ENCODE data around the gene MYG1. TPM values are rescaled to one million over a fixed set of nuclear protein-coding genes. Genes with fewer than 3 reads are reported as not detected.

MYG1 gene
- total and polyA plus RNA-seq, 2 of the 13 experiments (the other 11 are each of a cell fraction or from before 2014, with no cell fraction given) = 38.6 to 58.0 TPM

DNA sequence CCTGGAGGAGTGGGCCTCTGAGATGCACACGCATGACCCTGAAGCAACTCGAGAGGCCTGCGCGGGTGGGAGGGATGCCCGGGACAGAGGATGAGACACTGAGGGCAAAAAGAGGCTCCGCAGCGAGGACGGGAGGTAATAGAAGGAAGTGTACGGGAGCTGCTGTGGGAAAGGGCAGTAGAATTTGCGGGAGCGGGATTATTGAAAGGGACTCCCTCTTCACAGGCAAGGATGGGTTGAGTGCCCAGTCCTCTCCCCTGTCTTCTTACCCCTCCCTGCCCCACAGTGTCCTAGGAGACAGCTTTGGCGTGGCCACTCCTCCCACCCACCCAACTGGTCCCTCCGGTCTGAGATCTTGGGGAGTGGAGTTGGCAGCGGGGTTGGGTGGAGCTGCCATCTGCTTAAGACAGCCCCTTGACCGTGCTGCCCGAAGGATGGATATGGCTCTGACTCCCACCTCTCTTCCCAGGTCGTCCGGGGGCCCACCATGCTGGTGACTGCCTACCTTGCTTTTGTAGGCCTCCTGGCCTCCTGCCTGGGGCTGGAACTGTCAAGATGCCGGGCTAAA, 47.1 kb upstream of the MYG1 start (continued):
- no peak for TF ChIP-seq ZNF761 (CRISPR knock-in tag; conservative IDR thresholded peaks at IDR 0.05)
- TF ChIP-seq, protein P1, sequence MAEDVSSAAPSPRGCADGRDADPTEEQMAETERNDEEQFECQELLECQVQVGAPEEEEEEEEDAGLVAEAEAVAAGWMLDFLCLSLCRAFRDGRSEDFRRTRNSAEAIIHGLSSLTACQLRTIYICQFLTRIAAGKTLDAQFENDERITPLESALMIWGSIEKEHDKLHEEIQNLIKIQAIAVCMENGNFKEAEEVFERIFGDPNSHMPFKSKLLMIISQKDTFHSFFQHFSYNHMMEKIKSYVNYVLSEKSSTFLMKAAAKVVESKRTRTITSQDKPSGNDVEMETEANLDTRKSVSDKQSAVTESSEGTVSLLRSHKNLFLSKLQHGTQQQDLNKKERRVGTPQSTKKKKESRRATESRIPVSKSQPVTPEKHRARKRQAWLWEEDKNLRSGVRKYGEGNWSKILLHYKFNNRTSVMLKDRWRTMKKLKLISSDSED (CRISPR knock-in tag; IDR thresholded peaks at IDR 0.05) = no peak
- TF ChIP-seq, protein P2, sequence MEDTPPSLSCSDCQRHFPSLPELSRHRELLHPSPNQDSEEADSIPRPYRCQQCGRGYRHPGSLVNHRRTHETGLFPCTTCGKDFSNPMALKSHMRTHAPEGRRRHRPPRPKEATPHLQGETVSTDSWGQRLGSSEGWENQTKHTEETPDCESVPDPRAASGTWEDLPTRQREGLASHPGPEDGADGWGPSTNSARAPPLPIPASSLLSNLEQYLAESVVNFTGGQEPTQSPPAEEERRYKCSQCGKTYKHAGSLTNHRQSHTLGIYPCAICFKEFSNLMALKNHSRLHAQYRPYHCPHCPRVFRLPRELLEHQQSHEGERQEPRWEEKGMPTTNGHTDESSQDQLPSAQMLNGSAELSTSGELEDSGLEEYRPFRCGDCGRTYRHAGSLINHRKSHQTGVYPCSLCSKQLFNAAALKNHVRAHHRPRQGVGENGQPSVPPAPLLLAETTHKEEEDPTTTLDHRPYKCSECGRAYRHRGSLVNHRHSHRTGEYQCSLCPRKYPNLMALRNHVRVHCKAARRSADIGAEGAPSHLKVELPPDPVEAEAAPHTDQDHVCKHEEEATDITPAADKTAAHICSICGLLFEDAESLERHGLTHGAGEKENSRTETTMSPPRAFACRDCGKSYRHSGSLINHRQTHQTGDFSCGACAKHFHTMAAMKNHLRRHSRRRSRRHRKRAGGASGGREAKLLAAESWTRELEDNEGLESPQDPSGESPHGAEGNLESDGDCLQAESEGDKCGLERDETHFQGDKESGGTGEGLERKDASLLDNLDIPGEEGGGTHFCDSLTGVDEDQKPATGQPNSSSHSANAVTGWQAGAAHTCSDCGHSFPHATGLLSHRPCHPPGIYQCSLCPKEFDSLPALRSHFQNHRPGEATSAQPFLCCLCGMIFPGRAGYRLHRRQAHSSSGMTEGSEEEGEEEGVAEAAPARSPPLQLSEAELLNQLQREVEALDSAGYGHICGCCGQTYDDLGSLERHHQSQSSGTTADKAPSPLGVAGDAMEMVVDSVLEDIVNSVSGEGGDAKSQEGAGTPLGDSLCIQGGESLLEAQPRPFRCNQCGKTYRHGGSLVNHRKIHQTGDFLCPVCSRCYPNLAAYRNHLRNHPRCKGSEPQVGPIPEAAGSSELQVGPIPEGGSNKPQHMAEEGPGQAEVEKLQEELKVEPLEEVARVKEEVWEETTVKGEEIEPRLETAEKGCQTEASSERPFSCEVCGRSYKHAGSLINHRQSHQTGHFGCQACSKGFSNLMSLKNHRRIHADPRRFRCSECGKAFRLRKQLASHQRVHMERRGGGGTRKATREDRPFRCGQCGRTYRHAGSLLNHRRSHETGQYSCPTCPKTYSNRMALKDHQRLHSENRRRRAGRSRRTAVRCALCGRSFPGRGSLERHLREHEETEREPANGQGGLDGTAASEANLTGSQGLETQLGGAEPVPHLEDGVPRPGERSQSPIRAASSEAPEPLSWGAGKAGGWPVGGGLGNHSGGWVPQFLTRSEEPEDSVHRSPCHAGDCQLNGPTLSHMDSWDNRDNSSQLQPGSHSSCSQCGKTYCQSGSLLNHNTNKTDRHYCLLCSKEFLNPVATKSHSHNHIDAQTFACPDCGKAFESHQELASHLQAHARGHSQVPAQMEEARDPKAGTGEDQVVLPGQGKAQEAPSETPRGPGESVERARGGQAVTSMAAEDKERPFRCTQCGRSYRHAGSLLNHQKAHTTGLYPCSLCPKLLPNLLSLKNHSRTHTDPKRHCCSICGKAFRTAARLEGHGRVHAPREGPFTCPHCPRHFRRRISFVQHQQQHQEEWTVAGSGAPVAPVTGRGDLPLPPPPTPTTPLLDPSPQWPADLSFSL (CRISPR knock-in tag; IDR thresholded peaks at IDR 0.05) = no peak
- TF ChIP-seq, protein P3, sequence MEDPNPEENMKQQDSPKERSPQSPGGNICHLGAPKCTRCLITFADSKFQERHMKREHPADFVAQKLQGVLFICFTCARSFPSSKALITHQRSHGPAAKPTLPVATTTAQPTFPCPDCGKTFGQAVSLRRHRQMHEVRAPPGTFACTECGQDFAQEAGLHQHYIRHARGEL (CRISPR knock-in tag; IDR thresholded peaks at IDR 0.05) = no peak
- no peak for TF ChIP-seq ZFYVE20 (CRISPR knock-in tag; IDR thresholded peaks at IDR 0.05; ENCODE audit: borderline replicate concordance, low read depth)
- no peak for TF ChIP-seq ZNF138 (CRISPR knock-in tag; IDR thresholded peaks at IDR 0.05; ENCODE audit: low read depth)
- peak; percentile 0 for TF ChIP-seq RBM39 (IDR thresholded peaks at IDR 0.05; ENCODE audit: low read depth, low read length, poor library complexity, severe bottlenecking)
- TF ChIP-seq SPEN (CRISPR knock-in tag; IDR thresholded peaks at IDR 0.05; ENCODE audit: low read depth) = no peak
- TF ChIP-seq NR2F6 (IDR thresholded peaks at IDR 0.05) = no peak
- TF ChIP-seq NR2F6 (CRISPR knock-in tag; IDR thresholded peaks at IDR 0.05) = no peak
- TF ChIP-seq ZNF17 (CRISPR knock-in tag; IDR thresholded peaks at IDR 0.05) = no peak
- no peak for TF ChIP-seq SAP130 (CRISPR knock-in tag; IDR thresholded peaks at IDR 0.05; ENCODE audit: low read depth)
- no peak for TF ChIP-seq MAFG (CRISPR knock-in tag; IDR thresholded peaks at IDR 0.05)
- TF ChIP-seq SMAD3 (CRISPR knock-in tag; IDR thresholded peaks at IDR 0.05) = peak; percentile 24; the same call in 1 of the 2 replicates
- no peak for TF ChIP-seq ZNF530 (CRISPR knock-in tag; IDR thresholded peaks at IDR 0.05; ENCODE audit: low read depth)
- 0 out of 2 replicates have a peak, but pooled peaks have one; percentile 3 for TF ChIP-seq KDM5A (IDR thresholded peaks at IDR 0.05; ENCODE audit: borderline replicate concordance, low read length)
- no peak for TF ChIP-seq XRCC5 (optimal IDR thresholded peaks at IDR 0.05; ENCODE audit: low read length)
- no peak for TF ChIP-seq ZNF782 (CRISPR knock-in tag; IDR thresholded peaks at IDR 0.05; ENCODE audit: borderline replicate concordance)
- TF ChIP-seq ZFP37 (CRISPR knock-in tag; IDR thresholded peaks at IDR 0.05; ENCODE audit: borderline replicate concordance) = no peak
- TF ChIP-seq, protein P4, sequence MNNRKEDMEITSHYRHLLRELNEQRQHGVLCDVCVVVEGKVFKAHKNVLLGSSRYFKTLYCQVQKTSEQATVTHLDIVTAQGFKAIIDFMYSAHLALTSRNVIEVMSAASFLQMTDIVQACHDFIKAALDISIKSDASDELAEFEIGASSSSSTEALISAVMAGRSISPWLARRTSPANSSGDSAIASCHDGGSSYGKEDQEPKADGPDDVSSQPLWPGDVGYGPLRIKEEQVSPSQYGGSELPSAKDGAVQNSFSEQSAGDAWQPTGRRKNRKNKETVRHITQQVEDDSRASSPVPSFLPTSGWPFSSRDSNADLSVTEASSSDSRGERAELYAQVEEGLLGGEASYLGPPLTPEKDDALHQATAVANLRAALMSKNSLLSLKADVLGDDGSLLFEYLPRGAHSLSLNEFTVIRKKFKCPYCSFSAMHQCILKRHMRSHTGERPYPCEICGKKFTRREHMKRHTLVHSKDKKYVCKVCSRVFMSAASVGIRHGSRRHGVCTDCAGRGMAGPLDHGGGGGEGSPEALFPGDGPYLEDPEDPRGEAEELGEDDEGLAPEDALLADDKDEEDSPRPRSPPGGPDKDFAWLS (CRISPR knock-in tag; IDR thresholded peaks at IDR 0.05; ENCODE audit: borderline replicate concordance) = no peak
- no peak for TF ChIP-seq SRF (IDR thresholded peaks at IDR 0.05; ENCODE audit: low read depth, low read length)

All from HepG2 (cell line).